ENCODE data around the gene PKNOX2. TPM values are rescaled to one million over a fixed set of nuclear protein-coding genes. Genes with fewer than 3 reads are reported as not detected.

The PKNOX2 gene
- total and polyA plus RNA-seq, 10 of the 15 experiments (the other 5 are each of a cell fraction or from before 2014, with no cell fraction given), result not detected

- DNase-seq (ENCODE audit: low read depth, low spot score) (no peak), FAIRE-seq (no peak), ATAC-seq (no peak)
- no peaks in the 10 kb centered on the region; the same call in 1 of the 2 replicates for H3K4me1 ChIP-seq (ENCODE audit: control insufficient read depth, insufficient read depth, low read length)
- BruUV-seq (replicated peaks), result no TSS peak
- no peaks in the 10 kb centered on the region for H3K79me2 ChIP-seq (ENCODE audit: control insufficient read depth, insufficient read depth, low read length)
- intact Hi-C loops (cut with micrococcal nuclease; ENCODE audit: unreplicated experiment), result no loop called here
- no peak overlapping the region for H3K4me3 ChIP-seq
- no peak overlapping the region for H3K27ac ChIP-seq (ENCODE audit: control insufficient read depth, insufficient read depth)
- H4K20me1 ChIP-seq (ENCODE audit: control insufficient read depth, insufficient read depth), result no peaks in the 10 kb centered on the region; the same call in 1 of the 2 replicates
- RAD21 ChIA-PET (ENCODE audit: unreplicated experiment), result no interaction called here
- H3K27me3 ChIP-seq (replicated peaks in 1 of 2; ENCODE audit: control insufficient read depth in 2 of 2, insufficient read depth in 2 of 2, low read length in 1 of 2), result no peaks in the 10 kb centered on the region
- SMC1A ChIA-PET (ENCODE audit: uncharacterized antibody, unreplicated experiment), result no interaction called here
- in situ Hi-C loops (cut with MboI), result no loop called here
- H3K9ac ChIP-seq (ENCODE audit: control insufficient read depth, insufficient read depth, low read length), result no peak overlapping the region
- CTCF ChIA-PET, result no interaction called here
- no peaks in the 10 kb centered on the region for H3K36me3 ChIP-seq (ENCODE audit: control insufficient read depth in 2 of 2, insufficient read depth in 2 of 2, low read length in 1 of 2)
- TF ChIP-seq MTA2 (IDR thresholded peaks at IDR 0.05; ENCODE audit: low read depth), result no peak
- no peak for TF ChIP-seq ZNF622 (IDR thresholded peaks at IDR 0.05)
- no peak for TF ChIP-seq RFX5 (IDR thresholded peaks at IDR 0.05; ENCODE audit: low read depth, low read length)
- TF ChIP-seq ZBTB33 (IDR thresholded peaks at IDR 0.05), result no peak
- TF ChIP-seq DPF2 (IDR thresholded peaks at IDR 0.05), result no peak
- TF ChIP-seq, protein P1, sequence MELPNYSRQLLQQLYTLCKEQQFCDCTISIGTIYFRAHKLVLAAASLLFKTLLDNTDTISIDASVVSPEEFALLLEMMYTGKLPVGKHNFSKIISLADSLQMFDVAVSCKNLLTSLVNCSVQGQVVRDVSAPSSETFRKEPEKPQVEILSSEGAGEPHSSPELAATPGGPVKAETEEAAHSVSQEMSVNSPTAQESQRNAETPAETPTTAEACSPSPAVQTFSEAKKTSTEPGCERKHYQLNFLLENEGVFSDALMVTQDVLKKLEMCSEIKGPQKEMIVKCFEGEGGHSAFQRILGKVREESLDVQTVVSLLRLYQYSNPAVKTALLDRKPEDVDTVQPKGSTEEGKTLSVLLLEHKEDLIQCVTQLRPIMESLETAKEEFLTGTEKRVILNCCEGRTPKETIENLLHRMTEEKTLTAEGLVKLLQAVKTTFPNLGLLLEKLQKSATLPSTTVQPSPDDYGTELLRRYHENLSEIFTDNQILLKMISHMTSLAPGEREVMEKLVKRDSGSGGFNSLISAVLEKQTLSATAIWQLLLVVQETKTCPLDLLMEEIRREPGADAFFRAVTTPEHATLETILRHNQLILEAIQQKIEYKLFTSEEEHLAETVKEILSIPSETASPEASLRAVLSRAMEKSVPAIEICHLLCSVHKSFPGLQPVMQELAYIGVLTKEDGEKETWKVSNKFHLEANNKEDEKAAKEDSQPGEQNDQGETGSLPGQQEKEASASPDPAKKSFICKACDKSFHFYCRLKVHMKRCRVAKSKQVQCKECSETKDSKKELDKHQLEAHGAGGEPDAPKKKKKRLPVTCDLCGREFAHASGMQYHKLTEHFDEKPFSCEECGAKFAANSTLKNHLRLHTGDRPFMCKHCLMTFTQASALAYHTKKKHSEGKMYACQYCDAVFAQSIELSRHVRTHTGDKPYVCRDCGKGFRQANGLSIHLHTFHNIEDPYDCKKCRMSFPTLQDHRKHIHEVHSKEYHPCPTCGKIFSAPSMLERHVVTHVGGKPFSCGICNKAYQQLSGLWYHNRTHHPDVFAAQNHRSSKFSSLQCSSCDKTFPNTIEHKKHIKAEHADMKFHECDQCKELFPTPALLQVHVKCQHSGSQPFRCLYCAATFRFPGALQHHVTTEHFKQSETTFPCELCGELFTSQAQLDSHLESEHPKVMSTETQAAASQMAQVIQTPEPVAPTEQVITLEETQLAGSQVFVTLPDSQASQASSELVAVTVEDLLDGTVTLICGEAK (IDR thresholded peaks at IDR 0.05; ENCODE audit: borderline replicate concordance), result no peak
- TF ChIP-seq LARP7 (IDR thresholded peaks at IDR 0.05), result no peak
- no peak for TF ChIP-seq ESRRA (IDR thresholded peaks at IDR 0.05; ENCODE audit: low read length)
- TF ChIP-seq NR2F1 (conservative IDR thresholded peaks at IDR 0.05), result no peak
- TF ChIP-seq SIN3A (IDR thresholded peaks at IDR 0.05; ENCODE audit: low read depth, low read length), result no peak
- TF ChIP-seq POLR2A (IDR thresholded peaks at IDR 0.05; ENCODE audit: low read depth, low read length), result no peak
- TF ChIP-seq ZNF207 (IDR thresholded peaks at IDR 0.05; ENCODE audit: borderline replicate concordance), result no peak
- TF ChIP-seq MXI1 (IDR thresholded peaks at IDR 0.05; ENCODE audit: low read depth, low read length), result no peak
- TF ChIP-seq, protein P2, sequence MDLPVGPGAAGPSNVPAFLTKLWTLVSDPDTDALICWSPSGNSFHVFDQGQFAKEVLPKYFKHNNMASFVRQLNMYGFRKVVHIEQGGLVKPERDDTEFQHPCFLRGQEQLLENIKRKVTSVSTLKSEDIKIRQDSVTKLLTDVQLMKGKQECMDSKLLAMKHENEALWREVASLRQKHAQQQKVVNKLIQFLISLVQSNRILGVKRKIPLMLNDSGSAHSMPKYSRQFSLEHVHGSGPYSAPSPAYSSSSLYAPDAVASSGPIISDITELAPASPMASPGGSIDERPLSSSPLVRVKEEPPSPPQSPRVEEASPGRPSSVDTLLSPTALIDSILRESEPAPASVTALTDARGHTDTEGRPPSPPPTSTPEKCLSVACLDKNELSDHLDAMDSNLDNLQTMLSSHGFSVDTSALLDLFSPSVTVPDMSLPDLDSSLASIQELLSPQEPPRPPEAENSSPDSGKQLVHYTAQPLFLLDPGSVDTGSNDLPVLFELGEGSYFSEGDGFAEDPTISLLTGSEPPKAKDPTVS (IDR thresholded peaks at IDR 0.05; ENCODE audit: low read depth, low read length), result no peak
- no peak for TF ChIP-seq BACH1 (IDR thresholded peaks at IDR 0.05; ENCODE audit: borderline replicate concordance)
- no peak for TF ChIP-seq FOXK2 (IDR thresholded peaks at IDR 0.05)
- no peak for TF ChIP-seq TCF12 (IDR thresholded peaks at IDR 0.05; ENCODE audit: low read depth, low read length)
- WGBS (ENCODE audit: insufficient coverage, insufficient replicate concordance, low lambda C conversion rate, missing lambda C conversion rate), result 41% methylated on average over 7 of the region's 7 CpGs
- H3K4me2 ChIP-seq (ENCODE audit: control insufficient read depth, insufficient read depth), result no peak overlapping the region
- H3K9me3 ChIP-seq (replicated peaks; ENCODE audit: control insufficient read depth, insufficient read depth, low read length), result no peaks in the 10 kb centered on the region
- POLR2A ChIA-PET, result no interaction called here
- H2AFZ ChIP-seq (ENCODE audit: control insufficient read depth, low read depth, low read length), result no peak overlapping the region
These were observed 247.6 kb downstream of the PKNOX2 start for GRCh38 chr11:125412177-125412496.

All from GM12878 (cell line).